OCI-LY3 (cell line): ENCODE measurements around the gene SRCAP.

Experiments used
- CTCF ChIP-seq: fragments of 200-600, 300-600 bp; sonication (generic); IDR thresholded peaks from 2 replicates; pipeline ENCODE4 v1.5.1; 2014; ENCODE audit warnings: antibody characterized with exemption, low read length, low read depth
- EZH2phosphoT487 ChIP-seq: fragments of 200-600 bp; shearing (Covaris generic); IDR thresholded peaks from 2 replicates; pipeline ENCODE4 v1.6.1; 2018; ENCODE audit warnings: antibody characterized with exemption, mixed run types, low read depth

- no peak for TF ChIP-seq EZH2phosphoT487
- no peak for TF ChIP-seq CTCF
Measured at GRCh38 chr16:30664616-30665109, 34.3 kb upstream of the SRCAP start.
